RPMI8226 (cell line): ENCODE measurements around the gene LEMD1.
"Not testable (repeated sequence)": the region's sequence is repeated elsewhere in the genome, so short reads cannot be mapped to it uniquely, and the experiment has no call there.

Experiments used
- DNase-seq: peaks from one replicate; pipeline ENCODE4 v3.0.0-alpha.2; 2015

The LEMD1 gene

GRCh38 chr1:205424901-205425600 lies 3.2 kb upstream of the LEMD1 start:
- no peak for DNase-seq

- DNase-seq: no peak
Observed at GRCh38 chr1:205423814-205424399, 2.1 kb upstream of the LEMD1 start.

DNA sequence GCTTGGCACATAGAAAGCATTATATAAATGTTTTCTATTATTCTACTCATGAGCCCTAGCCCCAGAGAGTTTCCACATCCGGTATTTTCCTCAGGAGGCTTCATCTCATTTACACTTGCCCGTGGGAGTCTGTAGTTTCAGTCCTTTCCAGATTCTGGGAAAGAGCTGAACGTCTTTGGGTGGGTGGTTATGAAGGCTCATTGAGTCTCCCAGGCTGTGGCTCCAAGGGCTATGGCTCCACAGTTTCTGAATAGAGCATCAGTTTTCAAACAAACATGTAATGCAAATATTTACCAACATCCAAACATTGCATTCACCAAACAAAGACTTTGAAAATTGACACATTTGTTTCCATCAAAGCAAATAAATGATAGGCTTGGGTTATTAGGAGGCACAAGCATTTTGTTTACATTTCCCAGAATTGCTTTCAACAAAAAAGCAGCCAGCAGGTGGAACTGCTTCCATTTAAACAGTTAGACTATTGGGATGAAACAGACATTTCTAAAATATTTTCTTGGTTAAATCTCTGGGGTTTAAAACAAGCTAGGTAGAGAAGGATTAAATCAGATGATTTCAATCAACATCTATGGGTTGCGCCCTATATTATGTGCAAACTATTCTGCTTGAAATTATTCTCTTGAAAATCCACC lies 1.3 kb upstream of the LEMD1 start:
- no peak for DNase-seq

DNA sequence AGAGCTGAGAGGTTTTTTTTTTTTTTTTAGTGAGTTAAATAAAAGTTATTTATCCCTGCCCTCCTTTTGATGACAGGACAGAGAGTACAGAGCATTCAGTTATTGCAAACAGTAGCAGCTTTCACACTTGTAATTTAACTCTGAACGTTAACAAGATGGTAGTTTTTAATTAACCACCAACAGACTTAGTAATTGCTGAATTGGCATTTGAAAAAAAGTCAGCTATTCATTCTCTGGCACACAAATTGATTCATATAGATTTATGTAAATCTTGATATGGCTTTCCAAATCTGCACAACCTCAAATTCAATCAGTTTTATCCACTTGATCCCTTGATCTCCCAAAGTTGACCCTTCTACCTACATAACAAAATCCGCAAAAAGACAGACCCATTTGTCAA lies 918 bp downstream of the LEMD1 start:
- DNase-seq: no peak

- DNase-seq: no peak
Observed at GRCh38 chr1:205417870-205418635, 3.8 kb downstream of the LEMD1 start.

DNA sequence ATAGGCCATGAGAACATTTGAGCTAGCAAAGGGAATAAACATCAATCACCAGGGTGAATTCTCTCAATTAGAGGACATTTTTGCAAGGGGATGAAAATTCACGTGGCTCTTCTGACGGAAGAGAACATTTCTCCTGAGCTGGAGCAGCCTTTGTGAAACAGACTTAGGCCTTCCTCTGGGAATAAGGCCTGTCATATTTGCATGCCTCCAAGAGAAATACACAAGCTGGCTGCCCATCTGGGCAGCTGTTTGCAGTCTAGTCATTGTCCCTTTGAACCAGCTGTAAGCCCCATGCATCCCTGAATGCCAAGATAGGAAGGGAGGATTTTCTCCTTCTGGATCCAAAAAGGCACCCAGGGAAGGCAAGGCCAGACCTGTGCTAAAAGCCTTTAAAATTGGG lies 5.5 kb downstream of the LEMD1 start:
- DNase-seq: no peak

- no peak for DNase-seq
Observed at GRCh38 chr1:205410581-205411298, 11.1 kb downstream of the LEMD1 start.

- DNase-seq: no peak
Observed at GRCh38 chr1:205407970-205408369, 13.9 kb downstream of the LEMD1 start.

GRCh38 chr1:205406252-205406651 lies 15.6 kb downstream of the LEMD1 start:
- DNase-seq: not testable (repeated sequence)

- not testable (repeated sequence) for DNase-seq
Observed at GRCh38 chr1:205404484-205404883, 17.4 kb downstream of the LEMD1 start.

DNA sequence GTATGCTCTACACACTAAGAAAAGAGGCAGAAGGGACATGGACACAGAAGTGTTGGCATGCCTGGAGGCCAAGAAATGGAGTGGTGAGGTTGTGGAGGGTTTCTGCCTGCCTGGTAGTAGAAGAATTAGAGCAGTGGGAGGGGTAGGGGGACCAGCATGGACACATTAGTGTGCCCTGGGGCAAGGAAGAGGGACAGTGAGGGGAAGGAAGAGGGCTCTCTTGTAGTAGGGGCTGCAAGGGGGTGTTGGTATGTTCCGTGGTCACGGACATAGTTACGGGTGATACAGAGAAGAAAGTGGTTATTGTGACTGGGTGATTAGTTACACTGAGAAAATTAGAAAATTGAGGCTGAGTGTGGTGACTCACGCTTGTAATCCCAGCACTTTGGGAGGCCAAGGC lies 23.3 kb downstream of the LEMD1 start:
- DNase-seq: no peak

DNA sequence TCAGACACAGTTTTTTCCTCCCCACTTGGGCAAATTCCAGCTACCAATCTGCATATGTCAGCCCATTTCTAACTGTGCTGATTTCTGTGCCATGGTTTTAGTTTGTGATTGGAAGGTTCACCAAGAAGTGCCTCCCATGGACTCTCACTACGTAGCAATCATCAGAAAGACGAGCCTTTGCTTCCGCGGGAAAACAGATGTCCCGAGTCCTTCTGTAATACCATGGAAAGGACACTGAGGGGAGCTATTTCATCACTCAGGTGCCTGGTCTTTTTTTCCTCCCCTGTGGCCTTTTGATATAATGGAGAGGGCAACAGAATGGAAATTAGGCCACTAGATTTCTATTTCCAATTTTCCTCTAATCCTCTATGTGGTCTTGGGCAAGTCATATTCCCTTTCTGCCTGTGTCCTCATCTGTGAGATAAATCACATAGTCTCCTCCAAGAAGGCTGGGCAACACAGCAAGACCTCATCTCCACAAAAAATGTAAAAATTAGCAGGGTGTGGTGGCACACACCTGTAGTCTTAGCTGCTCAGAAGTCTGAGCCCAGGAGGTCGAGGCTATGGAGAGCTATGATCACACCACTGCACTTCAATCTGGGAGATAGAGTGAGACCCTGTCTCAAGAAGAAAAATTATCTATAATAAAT lies 24.8 kb downstream of the LEMD1 start:
- peak; percentile 79 for DNase-seq

DNA sequence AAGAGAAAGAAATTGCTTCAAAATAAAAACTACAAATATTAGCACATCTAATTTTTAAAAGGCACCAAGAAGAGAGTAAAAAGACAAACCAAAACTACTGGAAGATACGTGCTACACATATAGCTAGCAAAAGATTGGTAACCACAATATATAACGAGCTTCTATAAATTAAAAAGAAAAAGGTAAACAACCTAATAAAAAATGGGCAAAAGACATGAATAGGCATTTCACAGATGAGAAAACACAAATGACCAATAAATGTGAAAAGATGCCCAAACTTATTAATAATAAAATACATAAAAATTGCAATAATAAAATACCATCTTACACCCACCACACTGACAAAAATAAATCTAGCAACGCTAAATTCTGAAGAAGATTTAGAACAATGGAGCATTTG lies 26.2 kb downstream of the LEMD1 start:
- no peak for DNase-seq

DNA sequence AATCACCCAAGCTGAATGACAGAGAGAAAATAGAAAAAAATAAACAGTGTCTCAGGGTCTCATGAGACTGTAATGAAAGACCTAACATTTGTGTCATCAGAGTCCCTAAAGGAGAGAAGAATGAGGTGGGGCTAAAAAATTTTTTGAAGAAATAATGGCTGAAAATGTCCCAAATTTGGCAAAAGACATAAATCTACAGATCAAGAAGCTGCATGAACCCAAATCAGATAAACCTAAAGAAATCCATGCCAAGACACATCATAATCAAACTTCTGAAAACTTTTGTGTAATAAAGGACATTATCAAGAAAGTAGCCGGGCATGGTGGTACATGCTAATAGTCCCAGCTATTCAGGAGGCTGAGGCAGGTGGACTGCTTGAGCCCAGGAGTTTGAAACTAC lies 29.2 kb downstream of the LEMD1 start:
- DNase-seq: no peak

GRCh38 chr1:205391386-205391785 lies 30.5 kb downstream of the LEMD1 start:
- DNase-seq: no peak

DNA sequence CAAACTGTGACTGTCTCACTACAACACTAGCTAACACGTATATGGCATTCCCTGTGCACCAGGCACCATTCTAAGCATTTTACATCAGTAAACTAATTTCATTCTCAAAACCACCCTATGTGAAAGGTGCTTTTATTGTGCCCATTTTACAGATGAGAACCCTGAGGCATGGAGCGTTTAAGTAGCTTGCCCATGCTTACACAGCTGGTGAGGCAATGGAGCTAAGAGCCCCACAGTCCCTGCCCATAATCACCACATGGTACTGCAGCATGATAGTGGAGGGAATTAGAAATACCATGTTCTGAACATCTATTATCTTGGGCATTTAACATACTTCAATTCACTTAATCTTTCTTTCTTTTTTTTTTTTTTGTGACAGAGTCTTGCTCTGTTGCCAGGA lies 34.0 kb downstream of the LEMD1 start:
- DNase-seq: no peak

DNA sequence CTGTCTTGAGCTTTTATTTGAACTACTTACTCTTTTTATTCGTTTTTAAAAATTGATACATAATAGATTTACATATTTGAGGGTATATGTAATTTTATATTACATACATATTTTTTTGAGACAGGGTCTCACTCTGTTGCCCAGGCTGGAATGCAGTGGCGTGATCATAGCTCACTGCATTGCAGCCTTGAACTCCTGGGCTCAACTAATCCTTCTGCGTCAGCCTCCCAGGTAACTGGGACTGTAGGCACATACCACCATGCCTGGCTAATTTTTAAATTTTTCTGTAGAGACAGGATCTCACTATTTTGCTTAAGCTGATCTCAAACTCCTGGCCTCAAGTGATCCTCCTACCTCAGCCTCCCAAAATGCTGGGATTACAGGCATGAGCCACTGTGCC lies 38.9 kb downstream of the LEMD1 start:
- DNase-seq: not testable (repeated sequence)

- DNase-seq: no peak
Observed at GRCh38 chr1:205382561-205382960, 39.3 kb downstream of the LEMD1 start.

DNA sequence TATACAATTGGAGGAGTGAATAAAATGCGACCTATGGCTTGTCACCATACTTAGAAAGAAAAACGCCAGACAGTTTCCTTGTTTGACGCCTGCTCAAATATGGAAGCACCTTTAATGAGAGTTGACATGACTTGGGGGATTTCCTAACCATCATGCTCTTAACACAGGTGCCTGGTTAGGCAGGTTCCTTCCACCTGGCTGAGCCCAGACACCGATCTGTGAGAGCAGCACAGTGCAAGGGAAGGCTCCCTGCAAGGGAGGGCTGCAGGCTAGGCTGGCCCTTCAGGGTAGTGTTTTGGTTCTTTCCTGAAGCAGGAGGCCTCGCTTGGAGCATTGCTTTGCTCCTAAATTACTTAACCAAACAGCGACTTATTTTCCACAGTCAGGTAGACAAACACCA lies 40.6 kb downstream of the LEMD1 start:
- no peak for DNase-seq

- no peak for DNase-seq
Observed at GRCh38 chr1:205380882-205381281, 41.0 kb downstream of the LEMD1 start.

GRCh38 chr1:205379056-205379455 lies 42.8 kb downstream of the LEMD1 start:
- DNase-seq: no peak

GRCh38 chr1:205377355-205377754 lies 44.5 kb downstream of the LEMD1 start:
- no peak for DNase-seq
